Mesendoderm (in vitro differentiated cells): ENCODE results near the gene DCAF12.

Experiments used
- DNase-seq: peaks from one replicate; pipeline ENCODE4 v3.0.0; 2013
- H2AK5ac ChIP-seq: 2 replicates; pipeline ENCODE4 v1.6.1; 2013; ENCODE audit warnings: low read length, inconsistent platforms
- H2BK120ac ChIP-seq: 2 replicates; pipeline ENCODE4 v1.6.1; 2013; ENCODE audit warnings: low read depth, mild to moderate bottlenecking, low read length, moderate library complexity, mixed read lengths
- H2BK15ac ChIP-seq: replicated peaks from 2 replicates; pipeline ENCODE4 v1.6.1; 2013; ENCODE audit warnings: low read depth, mild to moderate bottlenecking, moderate library complexity
- H2BK5ac ChIP-seq: 2 replicates; pipeline ENCODE4 v1.6.1; 2013; ENCODE audit warnings: low read length, inconsistent platforms
- H3K18ac ChIP-seq: 2 replicates; pipeline ENCODE4 v1.6.1; 2013; ENCODE audit warnings: mild to moderate bottlenecking, low read length, mixed read lengths
- H3K23ac ChIP-seq: one replicate; pipeline ENCODE4 v1.6.1; 2013; ENCODE audit warnings: low read length
- H3K27ac ChIP-seq: 2 replicates; pipeline ENCODE4 v1.5.1; 2013; ENCODE audit warnings: low read depth, mild to moderate bottlenecking, inconsistent platforms, low read length, moderate library complexity
- H3K27me3 ChIP-seq: 2 replicates; pipeline ENCODE4 v1.6.1; 2013; ENCODE audit warnings: low read length, control low read depth, mild to moderate bottlenecking, inconsistent platforms; ENCODE audit not compliant: insufficient read depth, poor library complexity
- H3K36me3 ChIP-seq: 2 replicates; pipeline ENCODE4 v1.6.1; 2013; ENCODE audit warnings: low read length, inconsistent platforms; ENCODE audit not compliant: control insufficient read depth, insufficient read depth
- H3K4ac ChIP-seq: one replicate; pipeline ENCODE4 v1.6.1; 2013; ENCODE audit warnings: low read depth, mild to moderate bottlenecking, low read length, moderate library complexity
- H3K4me1 ChIP-seq: 2 replicates; pipeline ENCODE4 v1.6.1; 2013; ENCODE audit warnings: low read depth, low read length, inconsistent platforms; ENCODE audit not compliant: control insufficient read depth
- H3K4me2 ChIP-seq: 2 replicates; pipeline ENCODE4 v1.6.1; 2013; ENCODE audit warnings: low read length
- H3K4me3 ChIP-seq: 2 replicates; pipeline ENCODE4 v1.5.1; 2013; ENCODE audit warnings: mild to moderate bottlenecking, low read length
- H3K56ac ChIP-seq: one replicate; pipeline ENCODE4 v1.6.1; 2013; ENCODE audit warnings: low read length
- H3K79me1 ChIP-seq: 2 replicates; pipeline ENCODE4 v1.6.1; 2013; ENCODE audit warnings: low read length, inconsistent platforms
- H3K79me2 ChIP-seq: 2 replicates; pipeline ENCODE4 v1.6.1; 2013; ENCODE audit warnings: mild to moderate bottlenecking, low read length; ENCODE audit not compliant: control insufficient read depth, insufficient read depth
- H3K9ac ChIP-seq: 2 replicates; pipeline ENCODE4 v1.6.1; 2013; ENCODE audit warnings: low read length, inconsistent platforms
- H4K5ac ChIP-seq: one replicate; pipeline ENCODE4 v1.6.1; 2013; ENCODE audit warnings: low read length
- H4K8ac ChIP-seq: one replicate; pipeline ENCODE4 v1.6.1; 2013; ENCODE audit warnings: low read depth, mild to moderate bottlenecking, control low read depth, low read length, moderate library complexity
- WGBS: extraction: QIAGEN DNeasy Blood & Tissue Kit; methylation state at CpG from one replicate; pipeline ENCODE4 v1.1.7; 2013; ENCODE audit warnings: low lambda C conversion rate, missing lambda C conversion rate; ENCODE audit not compliant: insufficient coverage; ENCODE audit errors: extremely low coverage; 5-methylcytosine and 5-hydroxymethylcytosine counted together

The DCAF12 gene

DNA sequence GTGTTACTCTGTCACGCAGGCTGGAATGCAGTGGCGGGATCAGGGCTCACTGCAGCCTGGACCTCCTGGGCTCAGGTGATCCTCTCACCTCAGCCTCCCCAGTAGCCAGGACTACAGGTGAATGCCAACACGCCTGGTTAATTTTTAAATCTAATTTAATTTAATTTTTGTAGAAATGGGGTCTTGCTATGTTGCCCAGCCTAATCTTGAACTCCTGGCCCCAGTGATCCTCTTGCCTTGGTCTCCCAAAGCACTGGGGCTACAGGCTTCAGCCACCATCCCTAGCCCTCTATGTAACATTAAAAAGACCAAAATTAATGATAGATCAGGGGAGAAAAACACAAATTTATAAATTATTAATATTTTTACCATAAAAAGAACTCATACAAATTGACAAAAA is 66.5 kb downstream of the DCAF12 start:
- no peak overlapping the region for H3K27ac ChIP-seq
- no peaks in the 10 kb centered on the region for H3K79me1 ChIP-seq
- no peak overlapping the region for H3K4ac ChIP-seq
- H3K79me2 ChIP-seq: no peaks in the 10 kb centered on the region
- no peak overlapping the region for H2BK120ac ChIP-seq
- no peaks in the 10 kb centered on the region for H3K27me3 ChIP-seq
- no peaks in the 10 kb centered on the region for H3K4me1 ChIP-seq
- WGBS: no CpG with 5 or more reads among the region's 3 CpGs
- H3K56ac ChIP-seq: no peak overlapping the region
- H3K4me3 ChIP-seq: no peak overlapping the region
- no peak overlapping the region for H3K4me2 ChIP-seq
- H2BK15ac ChIP-seq: no peak overlapping the region
- H3K23ac ChIP-seq: no peak overlapping the region
- no peak overlapping the region for H4K5ac ChIP-seq
- H2AK5ac ChIP-seq: no peak overlapping the region
- no peak overlapping the region for H2BK5ac ChIP-seq
- DNase-seq: no peak
- H3K36me3 ChIP-seq: no peaks in the 10 kb centered on the region
- H3K9ac ChIP-seq: no peak overlapping the region
- no peak overlapping the region for H3K18ac ChIP-seq
- H4K8ac ChIP-seq: no peak overlapping the region

DNA sequence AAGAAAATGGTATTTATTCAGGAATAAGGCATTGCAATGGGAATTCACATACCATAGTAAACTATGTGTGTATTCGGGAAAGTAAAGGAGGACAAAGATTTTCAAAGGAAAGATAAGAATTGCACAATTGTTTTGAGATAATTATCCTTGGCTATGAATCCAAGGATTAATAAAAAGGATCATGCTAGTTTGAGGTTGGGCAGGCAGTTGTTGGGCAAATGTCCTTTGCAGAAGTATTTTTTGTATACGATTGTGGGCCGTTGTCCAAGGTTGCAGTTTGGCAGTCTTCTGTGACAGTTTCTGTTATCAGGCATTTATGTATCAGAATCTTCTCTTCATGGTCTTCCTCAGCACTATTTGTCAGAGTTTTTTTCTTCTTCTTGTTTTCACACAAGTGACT is 67.2 kb downstream of the DCAF12 start:
- H3K4me1 ChIP-seq: no peaks in the 10 kb centered on the region
- H3K79me2 ChIP-seq: no peaks in the 10 kb centered on the region
- no peak overlapping the region for H3K9ac ChIP-seq
- no peak overlapping the region for H4K8ac ChIP-seq
- no peak overlapping the region for H2AK5ac ChIP-seq
- H3K23ac ChIP-seq: no peak overlapping the region
- H3K79me1 ChIP-seq: no peaks in the 10 kb centered on the region
- H2BK5ac ChIP-seq: no peak overlapping the region
- H2BK15ac ChIP-seq: no peak overlapping the region
- H3K4me2 ChIP-seq: no peak overlapping the region
- no peak overlapping the region for H3K4me3 ChIP-seq
- DNase-seq: no peak
- H4K5ac ChIP-seq: no peak overlapping the region
- WGBS: no CpG with 5 or more reads among the region's 3 CpGs
- no peak overlapping the region for H3K56ac ChIP-seq
- no peak overlapping the region for H2BK120ac ChIP-seq
- no peaks in the 10 kb centered on the region for H3K27me3 ChIP-seq
- no peak overlapping the region for H3K18ac ChIP-seq
- H3K36me3 ChIP-seq: no peaks in the 10 kb centered on the region
- no peak overlapping the region for H3K4ac ChIP-seq
- no peak overlapping the region for H3K27ac ChIP-seq

GRCh38 chr9:34049630-34050384 is 76.7 kb downstream of the DCAF12 start:
- H4K5ac ChIP-seq: no peak overlapping the region
- H2BK120ac ChIP-seq: no peak overlapping the region
- H3K9ac ChIP-seq: peak overlapping the region; percentile 22
- peaks cover 4% of the 10 kb centered on the region for H3K4me1 ChIP-seq
- no peak overlapping the region for H3K4me3 ChIP-seq
- H3K23ac ChIP-seq: no peak overlapping the region
- H2BK15ac ChIP-seq: no peak overlapping the region
- peak overlapping the region; percentile 63 for H3K27ac ChIP-seq
- no peaks in the 10 kb centered on the region for H3K79me1 ChIP-seq
- H4K8ac ChIP-seq: no peak overlapping the region
- H3K4ac ChIP-seq: no peak overlapping the region
- no peaks in the 10 kb centered on the region for H3K36me3 ChIP-seq
- H3K18ac ChIP-seq: no peak overlapping the region
- H3K56ac ChIP-seq: peak overlapping the region; percentile 98
- H3K27me3 ChIP-seq: no peaks in the 10 kb centered on the region
- H2AK5ac ChIP-seq: no peak overlapping the region
- DNase-seq: peak; percentile 88
- H3K4me2 ChIP-seq: peak overlapping the region; percentile 23
- no CpG with 5 or more reads among the region's 18 CpGs for WGBS
- no peak overlapping the region for H2BK5ac ChIP-seq
- H3K79me2 ChIP-seq: peaks cover 33% of the 10 kb centered on the region

DNA sequence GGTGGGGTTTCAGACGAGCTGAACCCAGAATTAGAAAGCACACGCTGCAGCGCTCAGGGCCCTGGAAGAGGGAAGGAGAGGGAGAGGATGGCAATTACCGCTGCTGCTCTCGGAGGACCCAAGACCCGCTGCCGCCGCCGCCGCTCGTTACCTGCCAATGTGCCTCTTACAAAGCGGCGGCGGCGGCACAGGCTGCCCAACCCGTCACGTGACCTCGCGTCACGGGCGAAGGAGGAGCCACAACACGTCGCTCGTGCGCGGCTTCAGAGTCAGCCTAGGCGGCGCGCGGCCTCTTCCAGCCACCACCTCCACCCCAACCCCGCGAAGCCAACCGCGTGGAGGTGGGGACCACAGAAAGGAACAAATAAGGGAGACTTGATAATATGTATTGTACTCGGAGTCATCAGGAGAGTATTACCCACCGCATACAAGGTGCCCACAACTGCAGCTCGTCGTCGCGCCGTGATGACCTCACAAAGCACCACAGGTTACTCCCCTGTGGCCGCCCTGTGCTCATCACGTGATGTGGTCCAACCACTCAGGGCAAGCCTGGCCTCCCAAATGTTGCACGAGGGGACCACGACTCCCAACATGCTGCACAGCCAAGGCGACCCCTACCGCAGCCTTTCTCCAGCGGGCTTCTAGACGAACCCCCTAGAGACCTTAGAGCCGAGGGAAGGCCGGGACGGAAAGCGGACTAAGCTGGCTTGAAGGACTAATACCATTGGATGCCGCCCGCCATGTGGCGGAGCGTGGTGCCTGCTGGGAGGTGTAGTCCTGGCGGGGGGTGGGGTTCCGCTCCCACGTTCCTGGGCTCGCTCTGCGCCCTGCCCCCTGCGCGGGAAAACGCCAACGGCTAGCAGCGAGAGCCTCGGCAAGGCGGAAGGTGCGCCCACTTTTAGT is 77.5 kb downstream of the DCAF12 start, which contains the start of gene UBAP2:
TSS of gene UBAP2 (minus strand) at position 161 of the 903 bp plus-strand sequence. CDS start 31,739 bp downstream, outside the sequence.
- H3K79me1 ChIP-seq: no peaks in the 10 kb centered on the region
- H2BK5ac ChIP-seq: peak within 1 kb of the TSS; percentile 83
- no peak within 1 kb of the TSS for H4K8ac ChIP-seq
- H4K5ac ChIP-seq: peak within 1 kb of the TSS; percentile 92
- no peak within 1 kb of the TSS for H2BK15ac ChIP-seq
- peak within 1 kb of the TSS; percentile 95 for H3K4ac ChIP-seq
- H2AK5ac ChIP-seq: peak within 1 kb of the TSS; percentile 25
- H3K56ac ChIP-seq: peak within 1 kb of the TSS; percentile 98
- WGBS: no CpG with 5 or more reads among the region's 70 CpGs
- H3K4me1 ChIP-seq: peaks cover 4% of the 10 kb centered on the region
- peak within 1 kb of the TSS; percentile 60 for H3K18ac ChIP-seq
- H3K27me3 ChIP-seq: no peaks in the 10 kb centered on the region
- peak within 1 kb of the TSS; percentile 81 for H3K23ac ChIP-seq
- H3K4me3 ChIP-seq: peak within 1 kb of the TSS; percentile 85
- H2BK120ac ChIP-seq: peak within 1 kb of the TSS; percentile 7
- H3K9ac ChIP-seq: peak within 1 kb of the TSS; percentile 95
- H3K79me2 ChIP-seq: peaks cover 39% of the 10 kb centered on the region
- peak; percentile 99 for DNase-seq
- H3K4me2 ChIP-seq: peak within 1 kb of the TSS; percentile 82
- peak within 1 kb of the TSS; percentile 74 for H3K27ac ChIP-seq
- no peaks in the 10 kb centered on the region for H3K36me3 ChIP-seq

DNA sequence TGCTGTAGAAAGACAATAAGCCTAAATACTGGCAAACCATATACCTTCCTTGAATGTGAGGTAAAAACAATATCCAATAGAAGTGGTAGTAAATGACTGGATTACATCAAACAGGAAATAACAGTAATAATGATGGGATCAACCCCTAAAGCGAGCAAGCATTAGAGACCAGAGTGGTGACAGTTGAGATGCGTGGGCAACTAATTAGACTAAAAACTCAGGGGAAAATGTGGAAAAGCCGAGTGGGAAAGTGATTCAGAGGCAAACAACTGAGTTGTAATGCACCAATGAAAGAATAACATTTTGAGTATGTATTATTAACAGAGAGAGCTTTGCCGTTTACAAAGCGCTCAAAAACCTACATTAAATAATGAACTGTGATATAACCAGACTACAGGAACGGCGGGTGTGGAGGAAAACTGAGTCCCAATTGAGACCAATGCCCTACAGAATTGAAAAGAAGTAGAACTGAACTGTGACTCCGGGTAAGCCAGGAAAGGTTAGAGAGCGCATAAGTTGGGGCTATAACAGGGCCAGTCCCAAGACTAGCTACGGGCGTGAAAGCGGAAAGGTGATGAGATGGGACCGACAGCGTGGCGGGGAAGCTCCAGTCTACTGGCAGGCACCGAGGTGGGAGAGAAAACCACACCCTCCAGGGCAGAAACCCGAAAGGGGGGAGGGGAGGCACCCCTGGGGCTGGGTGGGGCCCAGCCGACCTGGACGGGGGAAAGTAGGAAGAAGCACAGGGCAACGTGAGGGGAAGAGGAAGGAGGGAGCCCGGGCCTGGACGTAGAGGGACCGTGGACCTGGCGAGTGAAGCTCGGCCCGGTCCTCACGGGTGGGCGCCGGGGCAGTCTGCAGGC is 78.4 kb downstream of the DCAF12 start:
- H3K27ac ChIP-seq: peak overlapping the region; percentile 74
- H3K4me3 ChIP-seq: peak overlapping the region; percentile 85
- no peaks in the 10 kb centered on the region for H3K27me3 ChIP-seq
- peak overlapping the region; percentile 33 for H3K18ac ChIP-seq
- H3K4ac ChIP-seq: peak overlapping the region; percentile 95
- H3K4me2 ChIP-seq: peak overlapping the region; percentile 82
- peak overlapping the region; percentile 81 for H3K23ac ChIP-seq
- no peak overlapping the region for H2BK15ac ChIP-seq
- H4K5ac ChIP-seq: no peak overlapping the region
- peaks cover 4% of the 10 kb centered on the region for H3K4me1 ChIP-seq
- H3K79me2 ChIP-seq: peaks cover 48% of the 10 kb centered on the region
- DNase-seq: peak; percentile 62
- WGBS: no CpG with 5 or more reads among the region's 29 CpGs
- no peak overlapping the region for H2BK120ac ChIP-seq
- no peak overlapping the region for H2BK5ac ChIP-seq
- peak overlapping the region; percentile 25 for H2AK5ac ChIP-seq
- H4K8ac ChIP-seq: no peak overlapping the region
- H3K36me3 ChIP-seq: no peaks in the 10 kb centered on the region
- peak overlapping the region; percentile 95 for H3K9ac ChIP-seq
- peak overlapping the region; percentile 98 for H3K56ac ChIP-seq
- no peaks in the 10 kb centered on the region for H3K79me1 ChIP-seq
